ENCODE results near the gene TTC21B.
"Not testable (repeated sequence)": the region's sequence is repeated elsewhere in the genome, so short reads cannot be mapped to it uniquely, and the experiment has no call there.

Gene TTC21B

DNA sequence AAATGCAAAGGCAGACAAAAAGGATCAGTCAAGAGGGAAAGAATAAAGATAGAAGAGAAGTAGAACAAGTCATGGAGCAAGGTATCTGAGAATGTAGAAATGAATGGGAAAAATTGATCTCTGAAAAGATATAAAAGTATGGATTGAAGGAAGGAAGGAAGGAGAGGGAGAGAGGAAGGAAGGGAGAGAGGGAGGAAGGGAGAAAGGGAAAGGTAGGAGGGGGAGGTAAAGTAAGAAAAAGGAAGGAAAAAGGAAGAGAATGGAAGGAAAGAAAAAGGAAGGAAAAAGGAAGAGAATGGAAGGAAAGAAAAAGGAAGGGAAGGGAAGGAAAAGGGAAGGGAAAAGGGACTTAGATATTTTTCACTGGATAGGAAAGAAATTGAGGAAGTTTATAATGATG lies 31.5 kb upstream of the TTC21B start:
- H3K9me3 ChIP-seq (ENCODE audit: control insufficient read depth, low read length): no peaks in the 10 kb centered on the region
- no peaks in the 10 kb centered on the region for H3K4me1 ChIP-seq
- TF ChIP-seq, protein P1, sequence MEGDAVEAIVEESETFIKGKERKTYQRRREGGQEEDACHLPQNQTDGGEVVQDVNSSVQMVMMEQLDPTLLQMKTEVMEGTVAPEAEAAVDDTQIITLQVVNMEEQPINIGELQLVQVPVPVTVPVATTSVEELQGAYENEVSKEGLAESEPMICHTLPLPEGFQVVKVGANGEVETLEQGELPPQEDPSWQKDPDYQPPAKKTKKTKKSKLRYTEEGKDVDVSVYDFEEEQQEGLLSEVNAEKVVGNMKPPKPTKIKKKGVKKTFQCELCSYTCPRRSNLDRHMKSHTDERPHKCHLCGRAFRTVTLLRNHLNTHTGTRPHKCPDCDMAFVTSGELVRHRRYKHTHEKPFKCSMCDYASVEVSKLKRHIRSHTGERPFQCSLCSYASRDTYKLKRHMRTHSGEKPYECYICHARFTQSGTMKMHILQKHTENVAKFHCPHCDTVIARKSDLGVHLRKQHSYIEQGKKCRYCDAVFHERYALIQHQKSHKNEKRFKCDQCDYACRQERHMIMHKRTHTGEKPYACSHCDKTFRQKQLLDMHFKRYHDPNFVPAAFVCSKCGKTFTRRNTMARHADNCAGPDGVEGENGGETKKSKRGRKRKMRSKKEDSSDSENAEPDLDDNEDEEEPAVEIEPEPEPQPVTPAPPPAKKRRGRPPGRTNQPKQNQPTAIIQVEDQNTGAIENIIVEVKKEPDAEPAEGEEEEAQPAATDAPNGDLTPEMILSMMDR (IDR thresholded peaks at IDR 0.05): no peak
- H3K9ac ChIP-seq: no peak overlapping the region
- H3K27ac ChIP-seq: no peak overlapping the region
- H3K36me3 ChIP-seq (ENCODE audit: control insufficient read depth, insufficient read depth, low read length): no peaks in the 10 kb centered on the region
- H3K4me3 ChIP-seq (ENCODE audit: low read depth, low read length): no peak overlapping the region
- H3K79me2 ChIP-seq: no peaks in the 10 kb centered on the region
- H3K27me3 ChIP-seq (ENCODE audit: control insufficient read depth, insufficient read depth, low read length): no peaks in the 10 kb centered on the region
- H3K4me2 ChIP-seq (ENCODE audit: low read length): no peak overlapping the region
- H2AFZ ChIP-seq: no peak overlapping the region

DNA sequence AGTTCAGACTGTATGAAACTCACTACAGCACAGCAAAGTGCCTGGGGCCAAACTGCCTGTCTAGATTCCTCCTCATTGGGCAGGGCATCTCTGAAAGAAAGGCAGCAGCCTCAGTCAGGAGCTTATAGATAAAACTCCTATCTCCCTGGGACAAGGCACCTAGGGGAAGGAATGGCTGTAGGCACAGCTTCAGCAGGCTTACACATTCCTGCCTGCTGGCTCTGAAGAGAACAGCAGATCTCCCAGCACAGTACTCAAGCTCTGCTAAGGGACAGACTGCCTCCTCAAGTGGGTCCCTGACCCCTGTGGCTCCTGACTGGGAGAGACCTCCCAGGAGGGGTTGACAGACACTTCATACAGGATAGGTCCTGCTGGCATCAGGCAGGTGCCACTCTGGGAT lies 18.6 kb upstream of the TTC21B start:
- not testable (repeated sequence) for H3K27me3 ChIP-seq (ENCODE audit: control insufficient read depth, insufficient read depth, low read length); H3K4me2 ChIP-seq (ENCODE audit: low read length); H3K9ac ChIP-seq; H2AFZ ChIP-seq; H3K27ac ChIP-seq; H3K36me3 ChIP-seq (ENCODE audit: control insufficient read depth, insufficient read depth, low read length); H3K4me3 ChIP-seq (ENCODE audit: low read depth, low read length); H3K9me3 ChIP-seq (ENCODE audit: control insufficient read depth, low read length); H3K79me2 ChIP-seq; H3K4me1 ChIP-seq

DNA sequence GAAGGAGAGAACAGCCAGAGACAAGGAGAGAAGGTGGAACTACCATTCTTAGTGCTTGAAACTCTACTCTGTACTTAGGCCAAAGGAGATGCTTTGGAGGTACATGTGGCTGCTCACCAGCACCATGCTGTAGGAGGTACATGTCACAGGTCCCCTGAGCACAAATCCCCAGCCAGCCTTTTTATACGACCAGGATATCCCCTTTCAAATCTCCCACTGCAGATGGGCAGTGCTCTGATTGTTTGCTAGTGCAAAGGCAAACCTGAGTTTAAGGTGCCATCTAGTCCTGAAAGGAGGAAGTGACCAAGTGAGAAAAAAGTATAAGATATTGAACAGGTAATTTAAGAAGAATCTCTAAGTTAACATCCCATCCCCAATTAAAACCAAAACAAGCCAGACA lies 17.1 kb upstream of the TTC21B start:
- no peak overlapping the region for H3K9ac ChIP-seq
- TF ChIP-seq, protein P1 (IDR thresholded peaks at IDR 0.05): peak; percentile 13
- H3K9me3 ChIP-seq (ENCODE audit: control insufficient read depth, low read length): no peaks in the 10 kb centered on the region
- no peak overlapping the region for H2AFZ ChIP-seq
- H3K4me1 ChIP-seq: no peaks in the 10 kb centered on the region
- no peaks in the 10 kb centered on the region for H3K36me3 ChIP-seq (ENCODE audit: control insufficient read depth, insufficient read depth, low read length)
- no peak overlapping the region for H3K27ac ChIP-seq
- H3K79me2 ChIP-seq: no peaks in the 10 kb centered on the region
- no peaks in the 10 kb centered on the region for H3K27me3 ChIP-seq (ENCODE audit: control insufficient read depth, insufficient read depth, low read length)
- no peak overlapping the region for H3K4me3 ChIP-seq (ENCODE audit: low read depth, low read length)
- no peak overlapping the region for H3K4me2 ChIP-seq (ENCODE audit: low read length)

DNA sequence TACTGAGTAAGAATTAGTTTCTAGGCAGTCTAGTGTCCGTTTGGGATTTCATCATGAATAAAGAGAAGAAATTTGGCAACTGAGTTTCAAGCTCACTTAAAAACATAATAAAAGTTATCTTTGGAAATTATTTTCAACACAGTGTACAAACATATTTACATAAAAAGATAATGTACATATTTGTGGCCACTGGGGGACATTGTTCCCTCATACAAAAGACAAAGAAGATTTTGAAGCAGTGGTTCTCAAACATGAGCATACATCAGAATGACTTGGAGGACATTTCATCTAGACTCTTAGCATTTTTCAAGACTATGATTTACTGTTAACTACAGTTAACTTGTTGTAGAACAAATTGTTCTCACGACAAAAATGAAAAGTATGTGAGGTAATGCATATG lies 15.7 kb upstream of the TTC21B start:
- no peaks in the 10 kb centered on the region for H3K9me3 ChIP-seq (ENCODE audit: control insufficient read depth, low read length)
- no peaks in the 10 kb centered on the region for H3K36me3 ChIP-seq (ENCODE audit: control insufficient read depth, insufficient read depth, low read length)
- no peak overlapping the region for H3K4me2 ChIP-seq (ENCODE audit: low read length)
- no peak overlapping the region for H3K9ac ChIP-seq
- H3K27ac ChIP-seq: no peak overlapping the region
- H3K27me3 ChIP-seq (ENCODE audit: control insufficient read depth, insufficient read depth, low read length): no peaks in the 10 kb centered on the region
- H3K79me2 ChIP-seq: no peaks in the 10 kb centered on the region
- H3K4me1 ChIP-seq: no peaks in the 10 kb centered on the region
- no peak overlapping the region for H3K4me3 ChIP-seq (ENCODE audit: low read depth, low read length)
- TF ChIP-seq, protein P1 (IDR thresholded peaks at IDR 0.05): no peak
- no peak overlapping the region for H2AFZ ChIP-seq

DNA sequence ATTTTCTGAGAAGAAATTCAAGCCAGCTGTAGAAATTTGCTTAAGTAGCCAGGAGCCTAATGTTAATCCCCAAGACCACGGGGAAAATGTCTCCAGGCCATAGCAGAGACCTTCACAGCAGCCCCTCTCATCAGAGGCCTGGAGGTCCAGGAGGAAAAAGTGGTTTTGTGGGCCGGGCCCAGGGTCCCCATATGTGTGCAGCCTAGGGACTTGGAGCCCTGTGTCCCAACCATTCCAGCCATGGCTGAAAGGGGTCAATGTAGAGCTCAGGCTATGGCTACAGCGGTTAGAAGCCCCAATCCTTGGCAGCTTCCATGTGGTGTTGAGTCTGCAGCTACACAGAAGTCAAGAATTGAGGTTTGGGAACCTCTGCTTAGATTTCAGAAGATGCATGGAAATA lies 14.2 kb upstream of the TTC21B start:
- Histone ChIP-seq H3K4me1 (no peaks in the 10 kb centered on the region), H2AFZ (no peak overlapping the region), H3K9ac (no peak overlapping the region), H3K79me2 (no peaks in the 10 kb centered on the region), H3K9me3 (ENCODE audit: control insufficient read depth, low read length) (no peaks in the 10 kb centered on the region), H3K27ac (no peak overlapping the region), H3K4me3 (ENCODE audit: low read depth, low read length) (no peak overlapping the region), H3K27me3 (ENCODE audit: control insufficient read depth, insufficient read depth, low read length) (no peaks in the 10 kb centered on the region), H3K36me3 (ENCODE audit: control insufficient read depth, insufficient read depth, low read length) (no peaks in the 10 kb centered on the region), H3K4me2 (ENCODE audit: low read length) (no peak overlapping the region)
- TF ChIP-seq, protein P1 (IDR thresholded peaks at IDR 0.05): no peak

Data from parathyroid adenoma (tissue), 2 donors.